GM19455 (cell line): Measurements from ENCODE around the gene TLE3.
"Not testable (repeated sequence)": the region's sequence is repeated elsewhere in the genome, so short reads cannot be mapped to it uniquely, and the experiment has no call there.

Experiments used
- ATAC-seq: cut with Tn5 transposase; IDR thresholded peaks from one replicate; pipeline ENCODE4 v1.9.1; 2021; ENCODE audit not compliant: unreplicated experiment

TLE3 gene

GRCh38 chr15:70127288-70127746, 29.6 kb upstream of the TLE3 start:
- no peak for ATAC-seq

GRCh38 chr15:70126362-70126761, 28.6 kb upstream of the TLE3 start:
- no peak for ATAC-seq

GRCh38 chr15:70125605-70126004, 27.9 kb upstream of the TLE3 start:
- ATAC-seq, result no peak

- ATAC-seq, result no peak
Observed at GRCh38 chr15:70121624-70122302, 24.0 kb upstream of the TLE3 start.

GRCh38 chr15:70120958-70121623, 23.4 kb upstream of the TLE3 start:
- ATAC-seq, result no peak

GRCh38 chr15:70119911-70120508, 22.3 kb upstream of the TLE3 start:
- ATAC-seq, result no peak

GRCh38 chr15:70118599-70118998, 20.9 kb upstream of the TLE3 start:
- ATAC-seq, result no peak

- ATAC-seq, result no peak
Observed at GRCh38 chr15:70116317-70116716, 18.6 kb upstream of the TLE3 start.

- ATAC-seq, result no peak
Observed at GRCh38 chr15:70114221-70114620, 16.5 kb upstream of the TLE3 start.

- ATAC-seq, result no peak
Observed at GRCh38 chr15:70113304-70113700, 15.6 kb upstream of the TLE3 start.

- not testable (repeated sequence) for ATAC-seq
Observed at GRCh38 chr15:70112572-70113303, 15.0 kb upstream of the TLE3 start.

- ATAC-seq, result no peak
Observed at GRCh38 chr15:70112074-70112395, 14.3 kb upstream of the TLE3 start.

GRCh38 chr15:70111203-70112073, 13.7 kb upstream of the TLE3 start:
- ATAC-seq, result no peak

- ATAC-seq, result no peak
Observed at GRCh38 chr15:70109978-70110377, 12.3 kb upstream of the TLE3 start.

GRCh38 chr15:70109531-70109930, 11.8 kb upstream of the TLE3 start:
- ATAC-seq, result no peak

- ATAC-seq, result no peak
Observed at GRCh38 chr15:70103880-70104626, 6.3 kb upstream of the TLE3 start.

GRCh38 chr15:70102827-70103226, 5.1 kb upstream of the TLE3 start:
- ATAC-seq, result no peak

GRCh38 chr15:70101459-70102113, 3.9 kb upstream of the TLE3 start:
- no peak for ATAC-seq

GRCh38 chr15:70100474-70101341, 3.0 kb upstream of the TLE3 start:
- ATAC-seq, result no peak
